ENCODE data around the gene ATP2B3.
"Not testable (repeated sequence)": the region's sequence is repeated elsewhere in the genome, so short reads cannot be mapped to it uniquely, and the experiment has no call there.

ATP2B3 gene

DNA sequence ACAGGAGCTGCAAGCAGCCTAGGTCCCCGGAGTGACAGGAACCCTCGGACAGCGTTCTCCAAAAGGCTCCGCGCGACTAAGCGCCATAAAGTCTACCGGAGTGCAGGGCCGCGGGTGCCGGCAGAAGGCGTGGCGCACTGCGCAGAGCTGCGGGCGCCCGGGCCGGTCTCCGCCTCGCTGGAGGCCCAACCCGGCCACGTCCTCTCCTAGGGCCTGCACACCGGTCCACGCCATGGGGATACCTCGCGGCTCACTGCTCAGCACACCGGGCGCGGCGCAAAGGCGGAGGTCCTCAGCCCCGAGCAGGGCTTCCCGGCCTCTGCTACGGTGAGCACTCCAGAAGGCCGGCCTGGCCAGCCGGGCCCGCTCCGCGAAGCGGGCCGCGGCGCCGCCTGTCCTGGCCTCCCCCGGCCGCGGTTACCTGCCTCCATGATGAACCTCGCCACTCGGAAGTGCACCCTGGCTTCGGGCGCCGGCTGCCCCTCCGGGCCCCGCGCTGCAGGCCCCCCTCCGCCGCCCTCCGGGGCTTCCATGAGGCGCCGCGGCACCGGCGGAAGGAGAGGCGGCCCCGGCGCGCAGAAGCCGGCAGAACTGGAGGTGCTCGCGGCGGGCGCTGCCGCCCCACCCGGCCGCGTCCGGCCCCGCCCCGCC lies 81.2 kb downstream of the ATP2B3 start, which contains the start of gene CCNQ:
CCNQ (minus strand) TSS at position 599 of the 651 bp plus-strand sequence; CDS start at position 533, 66 bp downstream.
- DNase-seq = no peak

DNA sequence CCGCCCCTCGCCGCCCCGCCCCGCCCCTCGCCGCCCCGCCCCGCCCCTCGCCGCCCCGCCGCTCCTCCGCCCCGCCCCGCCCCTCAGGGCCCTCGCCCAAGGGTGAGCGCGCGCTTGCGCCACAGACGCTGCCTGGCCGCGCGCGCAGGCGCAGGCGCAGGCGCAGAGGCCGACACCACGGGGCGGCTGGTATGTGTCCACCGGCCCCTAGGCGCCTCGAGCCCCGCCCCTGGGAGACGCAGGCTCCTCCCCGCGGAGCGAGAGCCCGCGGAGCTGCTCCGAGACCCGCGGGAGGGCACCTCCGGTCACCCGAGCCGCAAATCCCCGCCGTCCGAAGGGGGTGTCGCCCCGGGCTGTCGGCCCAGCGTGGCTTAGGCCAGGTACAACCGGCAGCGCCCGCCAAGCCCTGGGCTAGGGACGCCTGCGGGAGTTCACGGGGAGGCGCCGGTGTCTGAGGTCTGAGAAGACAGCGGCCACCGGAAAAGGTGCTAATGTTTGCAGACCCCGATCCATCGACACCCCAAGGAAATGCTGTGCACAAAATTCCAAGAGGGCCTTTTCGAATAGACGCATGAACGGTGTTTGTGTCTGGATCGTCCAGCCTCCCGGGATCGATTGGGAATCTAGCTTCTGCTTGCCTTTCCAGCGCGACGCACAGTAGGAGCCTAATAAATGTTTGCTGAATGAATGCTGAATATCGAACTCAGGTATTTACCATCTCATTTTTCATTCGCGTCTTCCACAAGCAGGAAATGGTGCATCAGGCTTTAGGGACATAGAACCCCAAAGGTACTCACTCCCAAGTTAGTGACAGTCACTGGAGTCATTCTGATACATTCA lies 82.0 kb downstream of the ATP2B3 start:
- peak; percentile 91 to 92 for DNase-seq

DNA sequence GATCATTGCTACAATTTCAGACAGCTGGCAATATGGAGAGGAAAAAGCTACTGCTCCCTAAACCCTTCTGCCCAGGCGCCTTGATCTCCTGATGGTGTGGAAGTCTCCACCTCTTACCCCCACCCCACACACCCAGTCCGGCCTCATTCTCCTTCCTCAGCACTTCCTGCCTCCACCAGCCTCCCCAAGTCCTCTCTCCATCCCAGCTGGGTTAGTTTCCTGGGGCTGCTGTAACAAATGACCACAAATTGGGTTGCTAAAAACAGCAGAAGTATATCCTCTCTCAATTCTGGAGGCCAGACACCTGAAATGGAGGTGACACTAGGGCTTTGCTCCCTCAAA lies 82.6 kb downstream of the ATP2B3 start:
- peak in 1 of 2 donors; percentile 4 for DNase-seq

DNA sequence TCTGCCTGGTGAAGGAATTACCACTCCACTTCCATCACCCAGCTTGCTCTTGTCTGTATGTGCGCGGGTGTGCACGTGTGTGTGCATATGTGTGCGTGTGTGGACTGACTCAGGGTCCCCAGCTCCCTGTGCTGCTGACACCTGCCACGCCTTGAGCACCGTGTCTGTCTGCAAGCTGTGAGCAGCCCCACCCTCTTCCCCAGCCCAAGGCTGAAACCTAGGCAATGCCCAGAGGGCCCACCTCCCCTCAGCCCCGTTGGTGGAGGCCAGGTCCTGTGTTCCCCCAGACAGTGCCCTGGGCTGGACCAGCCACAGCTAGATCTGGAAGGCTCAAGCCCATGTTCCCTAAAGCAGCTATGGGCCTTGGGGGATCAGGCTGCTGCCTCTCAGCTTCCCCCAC lies 83.5 kb downstream of the ATP2B3 start:
- no peak for DNase-seq

DNA sequence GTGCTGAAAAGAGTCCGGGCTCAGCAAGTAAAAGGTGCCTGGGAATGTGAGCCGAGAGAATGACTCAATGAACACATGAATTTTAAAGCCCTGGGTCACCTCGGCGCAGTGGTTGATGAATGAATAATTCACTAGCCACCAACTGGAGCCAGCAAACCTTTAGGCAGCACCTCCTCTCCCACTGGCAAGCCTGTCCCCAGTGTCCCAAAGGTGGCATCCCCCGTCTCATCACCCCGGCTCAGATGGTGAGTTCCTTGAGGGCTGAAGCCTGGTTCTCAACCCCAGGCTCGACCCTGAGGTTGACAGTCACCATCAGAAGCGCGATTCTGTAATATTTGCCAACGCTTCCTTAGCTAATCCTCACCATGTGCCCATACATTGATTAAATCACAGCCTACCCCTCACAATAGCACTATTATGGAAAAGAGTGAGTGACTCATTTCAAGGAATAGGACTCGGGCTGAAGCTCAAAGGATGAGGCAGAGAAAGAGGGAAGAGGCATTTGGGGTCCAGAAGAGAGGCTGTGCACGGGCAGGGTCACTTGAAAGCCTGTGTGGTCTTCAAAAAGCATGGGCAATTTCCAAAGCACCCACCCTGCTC lies 84.2 kb downstream of the ATP2B3 start:
- DNase-seq = no peak

DNA sequence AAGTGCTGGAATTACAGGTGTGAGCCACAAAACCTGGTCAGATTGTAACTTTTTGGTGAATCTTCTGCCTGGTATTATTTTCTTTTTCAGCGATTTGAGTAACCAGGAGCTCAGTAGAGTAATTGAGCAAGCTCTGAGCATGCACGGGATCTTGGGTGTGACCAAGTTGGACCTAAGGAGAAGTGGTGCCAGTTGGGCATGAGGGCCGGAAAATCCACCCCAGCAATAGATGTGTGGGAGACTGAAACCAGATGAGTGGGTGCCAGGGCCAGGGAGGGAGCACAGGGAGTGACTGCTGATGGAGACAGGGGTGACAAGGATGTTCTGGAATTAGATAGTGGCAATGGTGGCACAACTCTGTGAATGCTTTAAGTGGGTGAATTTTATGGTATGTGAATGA lies 85.2 kb downstream of the ATP2B3 start:
- no peak for DNase-seq

DNA sequence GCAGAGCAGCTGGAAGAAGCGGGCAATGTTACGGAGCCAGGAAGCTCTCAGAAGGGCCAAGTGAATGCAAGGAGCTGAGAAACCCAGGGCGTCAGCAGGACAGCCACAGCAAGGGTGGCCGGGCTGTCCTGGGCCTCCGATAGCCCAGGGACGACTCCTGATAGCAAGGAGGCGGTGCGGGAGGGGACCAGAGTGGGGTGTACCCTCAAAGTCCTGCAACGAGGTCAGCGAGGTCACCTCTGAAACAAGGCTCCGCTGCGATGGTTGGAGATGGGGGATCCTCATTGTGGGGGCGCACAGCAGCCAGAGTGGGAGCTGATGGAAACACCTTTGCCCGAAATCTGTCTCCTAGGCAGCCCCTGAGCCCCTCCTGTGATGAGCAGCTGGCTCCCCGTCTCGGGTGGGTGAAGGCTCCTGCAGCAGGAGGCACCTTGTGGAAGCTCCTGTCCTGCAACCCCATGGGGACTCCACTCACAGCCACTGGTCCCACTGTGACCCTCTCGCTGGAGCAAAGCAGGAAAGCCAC lies 85.8 kb downstream of the ATP2B3 start:
- no peak for DNase-seq

DNA sequence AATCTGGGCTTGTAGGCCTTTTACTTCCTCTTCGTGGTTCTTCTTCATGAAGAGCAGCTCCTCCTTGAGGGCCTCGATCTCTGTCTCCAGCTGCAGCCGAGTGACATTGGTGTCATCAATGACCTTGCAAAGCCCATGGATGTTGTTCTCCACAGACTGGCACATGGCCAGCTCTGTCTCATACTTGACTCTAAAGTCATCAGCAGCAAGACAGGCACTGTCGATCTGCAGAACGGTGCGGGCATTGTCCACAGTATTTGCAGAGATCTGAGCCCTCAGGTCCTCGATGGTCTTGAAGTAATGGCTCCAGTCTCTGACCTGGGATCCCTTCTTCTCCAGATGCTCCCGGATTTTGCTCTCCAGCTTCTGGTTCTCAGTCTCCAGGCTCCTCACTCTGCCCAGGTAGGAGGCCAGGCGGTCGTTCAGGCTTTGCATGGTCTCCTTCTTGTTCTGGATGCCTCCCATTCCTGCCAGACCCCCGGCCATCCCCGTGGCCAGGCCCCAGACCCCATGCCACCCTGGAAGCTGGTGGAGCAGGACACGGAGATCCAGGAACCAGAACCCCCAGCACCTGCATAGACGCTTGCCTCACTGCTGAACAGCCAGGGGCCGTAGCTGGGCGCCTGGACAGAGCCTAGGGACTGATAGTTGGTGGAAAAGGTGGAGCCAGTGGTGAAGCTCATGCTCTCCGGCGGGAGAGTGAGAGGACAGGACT lies 87.4 kb downstream of the ATP2B3 start:
- DNase-seq = not testable (repeated sequence)

DNA sequence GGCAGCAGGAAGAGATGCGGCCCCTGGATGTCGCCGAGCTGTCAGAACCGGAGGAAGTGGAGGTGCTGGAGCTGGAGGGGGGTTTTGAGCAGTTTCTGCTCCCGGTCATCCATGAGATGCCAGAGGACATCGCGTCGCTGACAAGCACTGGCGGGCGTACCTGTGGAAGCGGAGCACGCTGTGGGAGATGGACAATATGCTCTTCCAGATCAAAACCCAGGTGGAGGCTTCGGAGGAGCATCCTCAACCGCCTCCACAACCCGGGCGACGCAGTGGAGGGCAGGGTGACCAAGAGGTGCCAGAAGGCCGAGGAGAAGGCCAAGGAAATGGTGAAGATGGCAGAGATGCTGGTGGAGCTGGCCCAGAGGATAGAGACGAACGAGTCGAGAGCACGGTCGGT lies 89.1 kb downstream of the ATP2B3 start:
- no peak for DNase-seq

DNA sequence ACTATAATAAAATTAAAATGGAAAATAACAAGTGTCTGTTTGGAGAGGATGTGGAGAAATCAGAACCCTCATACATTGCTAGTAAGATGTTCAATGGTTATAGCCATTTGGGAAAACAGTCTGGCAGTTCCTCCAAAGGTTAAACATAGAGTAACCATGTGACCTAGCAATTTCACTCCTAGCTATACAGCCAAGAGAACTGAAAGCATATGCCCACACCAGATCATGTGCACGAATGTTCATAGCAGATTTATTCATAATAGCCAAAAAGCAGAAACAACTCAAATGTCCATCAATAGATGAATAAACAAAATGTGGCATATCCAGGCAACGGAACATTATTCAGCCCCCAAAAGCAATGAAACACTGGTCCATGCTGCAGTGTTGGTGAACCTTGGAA lies 90.9 kb downstream of the ATP2B3 start:
- DNase-seq = no peak

DNA sequence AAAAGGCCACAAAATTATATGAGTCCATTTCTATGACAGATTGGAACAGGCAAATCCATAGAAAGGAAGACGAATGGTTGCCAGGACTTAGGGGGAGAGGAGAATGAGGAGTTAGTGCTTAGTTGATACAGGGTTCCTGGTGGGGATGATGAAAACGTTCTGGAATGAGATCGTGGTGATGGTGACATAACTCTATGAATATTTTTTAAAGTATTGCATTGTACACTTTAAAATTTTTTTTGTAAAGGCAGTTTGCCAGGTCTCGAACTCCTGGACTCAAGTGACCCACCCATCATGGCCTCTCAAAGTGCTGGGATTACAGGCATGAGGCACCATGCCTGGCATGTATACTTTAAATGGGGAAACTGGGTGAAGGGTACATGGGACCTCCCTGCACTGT lies 91.4 kb downstream of the ATP2B3 start:
- DNase-seq = no peak

DNA sequence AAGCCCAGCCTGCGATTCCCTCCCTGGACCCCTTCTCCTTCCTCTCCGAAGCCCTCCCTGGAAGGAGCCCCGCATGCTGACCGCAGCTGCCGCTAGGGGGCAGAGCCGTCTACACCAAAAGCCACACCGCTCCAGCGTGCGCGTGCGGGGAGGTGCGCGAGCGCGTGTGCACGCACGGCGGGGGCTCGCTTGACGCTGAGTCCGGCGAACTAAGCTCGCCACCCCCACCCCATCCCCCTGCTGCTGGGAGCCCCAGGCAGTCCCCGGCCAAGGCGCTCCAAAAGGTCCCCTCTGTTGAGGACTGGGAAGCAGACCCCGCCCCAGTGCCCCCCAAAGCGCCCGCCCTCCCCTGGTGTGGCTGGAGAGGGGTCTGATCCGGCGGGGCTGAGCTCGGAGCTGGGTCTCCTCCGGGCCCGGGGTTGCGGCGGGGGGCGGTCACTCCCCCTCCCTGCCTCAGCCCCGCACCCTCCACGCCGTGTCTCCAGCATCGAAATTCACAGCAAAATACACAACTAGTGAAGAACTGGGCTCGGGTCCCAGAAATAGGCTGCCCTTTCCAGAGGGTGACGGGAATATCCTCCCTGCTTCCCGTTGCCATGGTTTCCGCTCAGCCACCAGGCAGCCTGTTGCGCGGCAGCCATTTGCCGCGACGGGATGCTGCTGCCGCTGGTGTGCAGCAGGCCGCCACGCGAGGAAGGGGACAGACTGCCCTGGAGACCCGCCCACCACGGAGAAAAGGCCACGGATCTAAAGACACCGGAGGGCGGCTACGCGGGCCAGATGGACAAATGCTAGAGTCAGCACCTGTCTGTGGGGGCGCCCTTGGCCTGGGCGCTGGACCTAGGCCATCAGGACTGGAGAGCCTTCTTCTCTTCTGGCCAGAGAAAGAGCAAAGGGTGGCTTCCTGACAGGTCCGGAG lies 92.7 kb downstream of the ATP2B3 start:
- DNase-seq = peak; percentile 75 to 79

DNA sequence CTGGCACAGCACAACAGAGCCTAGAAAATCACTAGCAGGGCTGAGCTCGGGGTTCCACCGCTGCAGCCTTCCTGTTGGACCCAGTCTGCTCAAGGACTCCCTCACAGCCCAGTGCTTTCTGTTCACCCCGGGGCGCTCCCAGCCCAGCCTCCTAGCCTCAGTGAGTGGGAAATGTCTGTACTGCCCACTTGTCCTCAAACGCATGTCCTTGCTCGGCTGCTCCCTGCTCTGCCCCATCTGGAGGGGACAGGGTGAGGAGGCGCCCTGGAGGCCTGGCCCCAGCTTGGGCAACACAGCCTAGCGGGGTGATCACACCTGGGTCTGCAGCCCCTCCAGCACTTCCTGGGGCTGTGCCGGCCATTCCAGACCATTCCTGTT lies 93.4 kb downstream of the ATP2B3 start:
- DNase-seq = no peak

DNA sequence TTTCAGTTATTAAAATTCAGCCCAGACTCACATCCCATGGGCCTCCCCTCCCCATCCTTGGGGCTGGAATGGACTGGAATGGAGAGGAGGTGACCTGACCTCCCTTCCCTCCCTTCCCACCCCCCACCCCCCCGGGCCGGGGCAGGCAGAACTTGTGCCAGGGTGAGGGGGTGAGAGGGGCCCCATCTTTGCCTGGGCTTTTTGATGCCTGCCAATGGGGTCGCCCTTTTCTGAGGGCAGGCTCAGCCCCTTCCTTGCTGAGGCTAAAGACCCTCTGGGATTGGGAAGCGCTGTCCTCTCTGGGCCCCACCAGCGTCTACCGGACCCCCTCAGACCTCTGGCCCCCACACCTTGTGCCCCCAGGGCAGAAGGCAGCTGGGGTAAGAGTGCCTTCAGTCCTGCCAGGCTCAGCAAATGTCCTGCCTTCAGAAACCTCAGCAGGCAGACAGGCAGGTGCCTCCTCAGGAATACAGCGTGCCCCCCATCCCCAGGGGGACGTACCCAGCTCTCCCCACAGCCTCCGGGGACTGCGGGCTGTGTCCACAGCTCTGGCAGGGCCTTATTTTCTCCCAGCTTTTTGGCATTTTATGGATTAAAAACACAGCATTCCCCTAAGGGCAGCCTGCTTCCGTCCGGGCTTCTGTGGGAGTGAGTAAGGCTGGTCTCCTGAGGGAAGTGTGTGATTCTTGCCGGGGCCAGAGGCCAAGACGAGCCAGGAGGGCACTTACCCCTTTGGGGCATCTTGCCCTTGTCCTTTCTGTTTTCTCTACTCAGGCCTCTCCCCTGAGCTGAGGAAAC lies 94.1 kb downstream of the ATP2B3 start:
- no peak for DNase-seq

DNA sequence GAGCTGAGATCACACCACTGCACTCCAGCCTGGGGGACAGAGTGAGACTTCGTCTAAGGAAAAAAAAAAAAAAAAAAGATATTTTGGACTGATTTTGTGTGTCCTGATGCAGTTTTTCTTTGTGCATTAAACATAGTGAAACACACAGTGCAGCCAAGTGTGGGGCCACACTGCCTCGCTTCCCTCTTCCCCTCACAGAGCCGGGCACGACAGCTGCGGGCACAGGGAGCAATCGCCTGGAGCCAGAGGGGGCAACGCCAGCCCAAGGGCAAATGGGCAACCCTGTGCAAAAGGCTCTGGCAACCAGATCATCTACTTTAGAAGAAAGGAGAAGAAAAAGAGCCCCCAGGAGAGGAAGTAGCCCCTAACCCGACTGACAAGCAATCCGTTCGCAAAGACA lies 95.0 kb downstream of the ATP2B3 start:
- no peak for DNase-seq

DNA sequence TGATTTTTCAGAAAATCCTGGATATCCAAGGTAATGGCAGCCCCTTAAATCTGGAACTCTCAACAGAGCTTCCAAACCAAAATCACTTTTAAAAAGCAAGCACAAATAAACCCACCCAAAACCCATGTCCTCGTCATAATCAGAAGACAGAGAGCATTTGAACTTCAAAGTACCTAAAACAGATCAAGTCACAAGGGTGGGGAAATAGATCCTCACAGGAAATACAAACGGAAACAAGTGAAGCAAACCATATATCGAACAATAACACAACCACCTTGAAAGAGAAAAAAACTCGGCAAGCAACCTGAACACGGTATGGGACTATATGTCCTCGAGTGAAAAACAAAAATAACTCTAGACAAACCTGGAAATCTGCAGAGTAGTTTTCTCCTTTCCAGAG lies 97.4 kb downstream of the ATP2B3 start:
- DNase-seq = peak in 1 of 2 donors; percentile 5

DNA sequence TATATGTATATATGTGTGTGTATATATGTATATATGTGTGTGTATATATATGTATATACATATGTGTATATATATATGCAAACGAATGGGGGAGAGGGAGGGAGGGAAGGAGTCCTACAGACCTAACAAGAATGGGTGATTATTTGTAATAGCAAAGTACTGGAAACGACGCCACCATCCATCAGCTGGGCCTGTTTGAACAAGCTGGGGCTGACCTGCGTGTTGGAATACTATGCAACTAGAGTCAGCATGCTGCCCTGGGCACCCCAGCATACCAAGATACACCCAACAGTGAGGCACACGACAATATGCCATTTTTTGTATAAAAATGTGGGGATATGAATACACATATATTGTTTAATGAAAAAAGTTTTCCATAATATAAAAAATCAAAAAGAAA lies 103.1 kb downstream of the ATP2B3 start:
- DNase-seq = no peak

DNA sequence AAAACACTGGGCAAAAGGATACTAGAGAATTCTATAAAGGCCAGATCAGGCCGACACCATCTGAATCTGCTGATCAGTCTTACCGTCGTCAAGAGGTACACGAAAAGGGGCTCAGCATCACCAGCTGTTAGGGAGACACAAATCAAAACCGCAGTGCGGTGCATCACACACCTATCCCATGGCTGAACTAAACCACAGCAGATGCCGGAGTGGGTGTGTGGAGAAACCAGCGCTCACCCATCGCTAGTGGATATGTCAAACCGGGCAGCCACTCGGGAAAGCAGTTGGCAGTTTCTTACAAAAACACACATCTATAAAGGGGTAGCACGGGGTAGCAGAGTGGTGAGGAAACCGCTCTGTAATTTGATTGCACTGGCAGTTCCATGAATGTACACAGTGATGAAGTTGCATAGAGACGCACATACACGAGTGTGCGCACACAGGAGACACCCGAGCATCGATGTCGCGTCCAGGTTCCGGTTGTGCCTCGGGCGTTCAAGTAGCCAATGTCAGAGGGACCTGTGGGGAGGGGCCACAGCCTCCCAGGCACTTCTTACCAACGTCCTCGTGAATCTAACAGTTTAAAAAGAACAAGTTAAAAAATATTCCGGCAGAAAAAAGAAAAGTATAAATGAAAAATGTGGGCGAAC lies 104.6 kb downstream of the ATP2B3 start:
- no peak for DNase-seq

DNA sequence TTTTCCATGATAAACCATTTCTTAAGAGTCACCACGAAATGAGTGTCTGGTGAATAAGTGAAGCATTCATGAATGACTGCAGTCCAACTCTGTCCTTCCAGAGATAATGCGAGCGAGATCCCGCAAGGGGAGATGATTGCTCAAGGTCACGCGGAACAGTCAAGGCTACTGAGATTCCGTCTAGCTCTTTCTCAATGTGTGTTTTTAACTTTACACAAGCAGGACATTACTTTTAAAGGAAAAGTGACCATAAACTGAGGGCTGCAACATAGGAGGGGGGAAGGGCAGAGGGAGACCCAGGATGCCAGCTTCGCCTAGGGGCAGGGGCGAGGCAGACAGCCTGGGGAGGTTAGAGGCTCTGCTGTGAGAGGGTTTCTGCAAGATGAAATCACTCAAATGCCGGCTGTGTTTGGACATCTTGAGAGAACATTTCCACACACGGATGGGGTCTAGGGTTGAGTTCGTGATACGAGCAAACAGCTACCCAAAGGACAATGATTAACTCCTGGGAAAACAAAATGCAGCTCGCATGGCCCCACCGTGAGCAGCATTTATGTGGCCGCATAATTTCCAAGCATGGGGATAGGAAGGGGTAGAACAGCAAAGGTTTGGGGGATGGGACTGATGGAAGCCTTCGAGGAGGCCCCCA lies 105.3 kb downstream of the ATP2B3 start:
- DNase-seq = no peak

Measured in CD4-positive, alpha-beta T cell treated with Interferon alpha-2 for 1 hour (primary cell).